Measurements from ENCODE around the gene NAA38.
"Not testable (repeated sequence)": the region's sequence is repeated elsewhere in the genome, so short reads cannot be mapped to it uniquely, and the experiment has no call there.

The NAA38 gene

DNA sequence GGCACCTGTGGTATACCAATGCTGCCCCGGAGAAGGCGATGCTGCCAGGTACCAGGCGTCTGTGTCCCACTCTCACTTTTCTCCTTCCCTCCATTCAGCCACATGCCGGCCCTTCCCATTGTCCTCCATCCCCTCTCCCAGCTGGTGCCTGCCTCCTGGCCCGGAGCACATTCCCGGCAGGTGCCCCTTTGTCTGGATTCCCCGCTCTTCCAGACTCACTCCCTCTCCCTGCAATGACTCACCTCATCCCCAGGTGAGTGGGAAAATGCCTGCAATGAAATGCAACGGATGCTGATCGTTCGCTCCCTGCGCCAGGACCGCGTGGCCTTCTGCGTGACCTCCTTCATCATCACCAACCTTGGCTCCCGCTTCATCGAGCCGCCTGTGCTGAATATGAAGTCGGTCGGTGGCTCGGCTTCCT lies 33.8 kb downstream of the NAA38 start:
- no peak for DNase-seq (ENCODE audit: low spot score)

- DNase-seq (ENCODE audit: low spot score): no peak
Measured at GRCh38 chr17:7822126-7822525, 35.2 kb downstream of the NAA38 start.

- DNase-seq (ENCODE audit: low spot score): no peak
Measured at GRCh38 chr17:7820231-7820630, 37.1 kb downstream of the NAA38 start.

GRCh38 chr17:7818746-7819645 lies 38.4 kb downstream of the NAA38 start:
- DNase-seq (ENCODE audit: low spot score): no peak

DNA sequence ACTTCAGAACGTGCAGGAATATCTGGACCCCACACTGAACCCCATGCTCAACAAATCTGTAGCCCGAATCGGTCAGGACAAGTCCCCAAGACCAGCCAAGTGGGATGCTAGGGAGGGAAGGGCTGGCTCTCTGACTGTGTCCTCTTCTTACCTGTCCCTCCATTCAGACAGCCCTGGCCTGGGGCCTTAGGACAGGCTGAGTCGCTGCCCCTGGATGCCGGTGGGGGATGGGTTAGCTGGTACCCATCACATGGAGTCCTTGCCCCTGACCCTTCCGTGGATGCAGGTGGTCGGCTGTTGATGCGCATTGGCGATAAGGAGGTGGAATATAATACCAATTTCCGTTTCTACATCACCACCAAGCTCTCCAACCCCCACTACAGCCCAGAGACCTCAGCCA lies 39.3 kb downstream of the NAA38 start:
- DNase-seq (ENCODE audit: low spot score): no peak

GRCh38 chr17:7817643-7817964 lies 39.8 kb downstream of the NAA38 start:
- no peak for DNase-seq (ENCODE audit: low spot score)

DNA sequence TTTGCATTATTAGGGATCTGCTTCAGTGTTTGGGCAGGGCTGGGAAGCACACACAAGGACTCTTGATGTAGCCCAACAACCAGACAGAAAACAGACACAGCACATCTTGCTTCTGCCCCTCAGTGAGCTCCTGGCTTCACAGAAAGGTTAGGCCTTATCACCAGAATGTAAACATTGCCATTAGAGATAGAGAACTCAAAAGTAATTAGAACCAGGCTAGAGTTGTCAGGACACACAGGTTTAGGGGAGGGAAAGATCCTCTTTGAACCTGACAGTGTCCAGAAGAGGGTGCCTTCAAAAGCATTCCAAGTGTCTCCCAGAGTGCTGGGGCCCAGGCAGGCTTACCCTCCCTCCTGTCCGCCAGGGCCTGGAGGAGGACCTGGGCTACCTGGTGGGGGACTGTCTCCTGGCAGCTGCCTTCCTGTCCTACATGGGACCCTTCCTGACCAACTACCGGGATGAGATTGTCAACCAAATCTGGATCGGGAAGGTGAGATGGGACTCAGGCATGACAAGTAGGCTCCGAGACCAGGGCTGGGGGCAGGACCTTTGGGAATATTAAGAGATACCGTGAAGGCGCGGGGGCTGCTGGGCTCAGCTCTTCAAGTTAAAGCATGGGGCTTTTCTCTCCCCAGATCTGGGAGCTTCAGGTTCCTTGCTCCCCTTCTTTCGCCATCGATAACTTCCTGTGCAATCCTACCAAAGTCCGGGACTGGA lies 40.3 kb downstream of the NAA38 start:
- DNase-seq (ENCODE audit: low spot score): no peak

GRCh38 chr17:7814969-7815368 lies 42.4 kb downstream of the NAA38 start:
- DNase-seq (ENCODE audit: low spot score): no peak

GRCh38 chr17:7811251-7811650 lies 46.1 kb downstream of the NAA38 start:
- DNase-seq (ENCODE audit: low spot score): no peak

DNA sequence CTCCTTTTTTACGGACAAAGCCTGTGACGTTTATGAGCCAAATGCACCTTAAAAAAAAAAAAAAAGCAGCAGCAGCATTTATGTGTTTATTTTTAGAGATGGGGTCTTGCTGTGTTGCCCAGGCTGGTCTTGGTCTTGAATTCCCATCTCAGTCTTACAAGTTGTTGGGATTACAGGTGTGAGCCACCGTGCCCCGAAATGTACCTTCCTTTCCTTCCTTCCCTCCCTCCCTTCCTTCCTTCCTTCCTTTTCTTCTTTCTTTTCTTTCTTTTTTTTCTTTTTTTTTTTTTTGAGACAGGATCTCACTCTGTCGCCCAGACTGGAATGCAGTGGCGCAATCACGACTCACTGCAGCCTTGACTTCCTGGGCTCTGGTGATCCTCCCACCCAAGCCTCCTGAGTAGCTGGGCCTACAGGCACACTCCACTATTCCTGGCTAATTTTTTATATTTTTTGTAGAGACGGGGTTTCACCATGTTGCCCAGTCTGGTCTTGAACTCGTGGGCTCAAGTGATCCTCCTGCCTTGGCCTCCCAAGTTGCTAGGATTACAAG lies 47.5 kb downstream of the NAA38 start:
- not testable (repeated sequence) for DNase-seq (ENCODE audit: low spot score)

- DNase-seq (ENCODE audit: low spot score): no peak
Measured at GRCh38 chr17:7809086-7809790, 48.1 kb downstream of the NAA38 start.

DNA sequence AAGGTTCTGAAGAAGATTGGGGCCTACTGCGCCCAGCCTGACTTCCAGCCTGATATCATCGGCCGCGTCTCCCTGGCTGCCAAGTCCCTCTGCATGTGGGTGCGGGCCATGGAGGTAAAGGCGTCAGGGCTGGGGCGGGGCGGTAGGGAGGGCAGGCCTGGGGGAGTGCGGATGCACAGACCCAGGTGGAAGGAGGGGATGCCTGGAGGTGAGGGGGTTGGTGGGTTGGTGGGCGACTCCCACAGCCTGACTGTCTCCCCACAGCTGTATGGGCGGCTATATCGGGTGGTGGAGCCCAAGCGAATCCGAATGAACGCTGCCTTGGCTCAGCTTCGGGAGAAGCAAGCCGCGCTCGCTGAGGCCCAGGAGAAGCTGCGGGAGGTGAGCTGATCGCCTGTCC lies 50.2 kb downstream of the NAA38 start:
- DNase-seq (ENCODE audit: low spot score): no peak
